Stimulated activated CD8-positive, alpha-beta memory T cell treated with anti-CD3 and anti-CD28 coated beads, Interleukin-2, amount 100 ng/mL, for 48 hours (primary cell): ENCODE measurements around the gene CD160.
"Not testable (repeated sequence)": the region's sequence is repeated elsewhere in the genome, so short reads cannot be mapped to it uniquely, and the experiment has no call there.

Experiments used
- DNase-seq, 2 donors: peaks; one replicate each; pipeline ENCODE4 v3.0.0-alpha.2; 2020; ENCODE audit warnings: low read depth in 2 of 2

CD160 gene, protein sequence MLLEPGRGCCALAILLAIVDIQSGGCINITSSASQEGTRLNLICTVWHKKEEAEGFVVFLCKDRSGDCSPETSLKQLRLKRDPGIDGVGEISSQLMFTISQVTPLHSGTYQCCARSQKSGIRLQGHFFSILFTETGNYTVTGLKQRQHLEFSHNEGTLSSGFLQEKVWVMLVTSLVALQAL

GRCh38 chr1:145719230-145720079 lies at the start of gene CD160:
TSS of gene CD160 (plus strand) at chr1:145719499. CDS start at chr1:145728328, 8,829 bp downstream.
- DNase-seq: no peak

- not testable (repeated sequence) for DNase-seq
Measured at GRCh38 chr1:145670995-145671745, 48.1 kb upstream of the CD160 start.

- DNase-seq: not testable (repeated sequence)
Measured at GRCh38 chr1:145673217-145673616, 46.1 kb upstream of the CD160 start.

DNA sequence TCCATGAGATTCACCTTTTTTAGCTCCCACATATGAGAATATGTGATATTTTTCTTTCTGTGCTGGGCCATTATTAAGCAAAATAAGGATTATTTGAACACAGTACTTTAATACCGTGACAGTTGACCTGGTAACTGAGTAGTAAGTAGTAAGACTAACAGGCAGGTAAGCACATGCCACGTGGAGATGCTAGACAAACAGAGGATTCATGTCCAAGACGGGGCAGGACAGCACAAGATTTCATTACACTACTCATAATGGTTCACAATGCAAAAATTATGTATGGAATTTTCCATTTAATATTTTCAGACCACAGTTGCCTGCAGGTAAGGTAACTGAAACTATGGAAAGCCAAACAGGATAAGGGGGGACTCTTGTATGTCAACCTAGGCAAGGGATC lies 34.4 kb upstream of the CD160 start:
- not testable (repeated sequence) for DNase-seq

GRCh38 chr1:145686078-145686477 lies 33.2 kb upstream of the CD160 start:
- DNase-seq: not testable (repeated sequence)

DNA sequence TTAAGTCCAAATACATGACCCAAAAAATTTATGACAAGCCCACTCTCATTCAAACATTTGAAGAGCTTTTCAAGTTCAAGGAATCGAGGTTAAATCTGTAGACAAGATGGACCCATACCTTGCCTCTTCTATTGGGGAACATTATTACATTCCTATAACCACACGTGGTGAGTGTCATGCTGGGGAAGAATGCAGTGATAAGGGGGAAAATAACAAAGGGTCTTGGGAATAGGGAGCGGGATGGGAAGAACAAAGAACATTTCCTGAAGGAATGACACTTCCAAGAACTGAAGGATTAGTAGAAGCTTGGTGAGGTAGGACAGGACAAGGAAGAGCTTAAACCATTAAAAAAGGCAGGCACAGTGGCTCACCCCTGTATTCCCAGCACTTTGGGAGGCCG lies 31.0 kb upstream of the CD160 start:
- no peak for DNase-seq

DNA sequence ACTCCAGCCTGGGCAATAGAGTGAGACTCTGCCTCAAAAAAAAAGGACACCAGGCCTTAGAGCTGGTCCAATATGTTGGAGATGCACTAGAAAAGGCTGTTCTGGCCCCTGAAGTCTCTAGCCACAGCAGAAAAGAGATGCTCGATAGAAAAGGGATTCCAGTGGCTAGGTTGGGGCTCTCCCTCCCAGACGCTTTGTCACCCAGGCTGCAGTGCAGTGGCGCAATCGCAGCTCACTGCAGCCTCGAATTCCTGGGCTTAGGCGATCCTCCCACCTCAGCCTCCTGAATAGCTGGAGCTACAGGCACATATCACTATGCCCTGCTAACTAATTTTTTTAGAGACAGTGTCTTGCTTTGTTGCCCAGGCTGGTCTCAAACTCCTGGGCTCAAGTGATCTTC lies 30.4 kb upstream of the CD160 start:
- no peak for DNase-seq

DNA sequence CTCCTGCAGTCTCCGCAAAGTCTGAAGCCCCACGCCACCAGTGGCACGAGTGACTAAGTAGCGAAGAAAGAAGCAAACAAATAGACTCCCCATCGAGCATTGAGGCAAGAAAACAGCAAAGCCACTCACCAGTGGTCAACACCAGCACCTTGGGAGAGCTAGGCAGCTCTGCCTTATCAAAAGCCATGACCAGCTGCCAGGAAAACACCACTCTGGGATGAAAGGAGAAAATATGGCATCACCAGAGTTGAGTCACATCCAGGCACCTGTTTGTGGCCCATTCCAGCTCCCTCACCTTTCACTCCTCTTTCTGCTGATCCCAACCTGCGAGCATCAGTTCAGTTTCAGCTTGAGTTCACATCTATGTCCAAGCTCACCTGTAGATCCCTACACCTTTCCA lies 29.4 kb upstream of the CD160 start:
- no peak for DNase-seq

DNA sequence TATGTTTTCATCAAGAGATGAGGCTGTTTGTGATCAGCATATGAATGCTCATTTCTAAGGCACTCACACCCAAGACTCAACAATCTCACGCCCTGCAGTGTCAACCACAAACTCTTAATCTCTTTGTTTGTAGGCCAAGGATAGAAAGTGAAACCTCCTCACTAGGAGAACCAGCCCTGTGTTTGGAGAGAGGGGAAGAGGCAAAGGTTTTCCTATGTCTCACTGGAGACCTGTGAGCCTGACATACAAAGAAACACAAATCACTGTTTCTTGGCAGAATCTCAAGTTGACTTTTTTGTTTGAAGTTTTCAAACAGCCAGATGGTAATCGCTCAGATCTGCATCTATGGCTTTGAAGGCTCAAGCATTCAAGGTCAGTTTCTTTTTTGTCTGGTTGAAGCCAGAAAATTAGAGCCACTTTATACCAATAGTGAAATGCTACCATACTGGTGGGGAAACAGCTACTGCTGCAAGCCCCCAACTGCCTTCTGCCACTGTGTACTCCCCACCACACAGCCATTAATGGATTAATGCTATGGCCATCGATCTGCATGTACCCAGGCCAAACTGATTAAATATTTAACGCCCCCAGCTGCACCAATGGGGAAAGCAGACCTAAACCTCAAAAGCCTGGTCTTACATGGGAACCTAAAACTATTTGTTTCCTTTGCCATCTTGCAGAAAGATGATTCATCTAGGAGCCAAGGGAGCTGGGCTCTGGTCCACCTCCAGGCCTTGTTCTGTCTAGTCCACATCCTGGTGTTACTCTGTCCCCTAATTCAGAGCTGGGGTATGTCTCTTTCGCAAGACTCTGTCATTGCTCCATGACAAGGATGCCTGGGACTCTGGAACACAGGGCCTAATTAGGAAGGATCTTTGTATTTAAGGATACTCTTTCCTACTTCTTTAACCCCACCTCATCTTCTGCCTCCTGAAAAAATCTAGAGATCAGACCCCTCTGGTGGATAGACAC lies 28.4 kb upstream of the CD160 start:
- peak; percentile 6 to 11 for DNase-seq

GRCh38 chr1:145692785-145693443 lies 26.4 kb upstream of the CD160 start:
- no peak for DNase-seq

DNA sequence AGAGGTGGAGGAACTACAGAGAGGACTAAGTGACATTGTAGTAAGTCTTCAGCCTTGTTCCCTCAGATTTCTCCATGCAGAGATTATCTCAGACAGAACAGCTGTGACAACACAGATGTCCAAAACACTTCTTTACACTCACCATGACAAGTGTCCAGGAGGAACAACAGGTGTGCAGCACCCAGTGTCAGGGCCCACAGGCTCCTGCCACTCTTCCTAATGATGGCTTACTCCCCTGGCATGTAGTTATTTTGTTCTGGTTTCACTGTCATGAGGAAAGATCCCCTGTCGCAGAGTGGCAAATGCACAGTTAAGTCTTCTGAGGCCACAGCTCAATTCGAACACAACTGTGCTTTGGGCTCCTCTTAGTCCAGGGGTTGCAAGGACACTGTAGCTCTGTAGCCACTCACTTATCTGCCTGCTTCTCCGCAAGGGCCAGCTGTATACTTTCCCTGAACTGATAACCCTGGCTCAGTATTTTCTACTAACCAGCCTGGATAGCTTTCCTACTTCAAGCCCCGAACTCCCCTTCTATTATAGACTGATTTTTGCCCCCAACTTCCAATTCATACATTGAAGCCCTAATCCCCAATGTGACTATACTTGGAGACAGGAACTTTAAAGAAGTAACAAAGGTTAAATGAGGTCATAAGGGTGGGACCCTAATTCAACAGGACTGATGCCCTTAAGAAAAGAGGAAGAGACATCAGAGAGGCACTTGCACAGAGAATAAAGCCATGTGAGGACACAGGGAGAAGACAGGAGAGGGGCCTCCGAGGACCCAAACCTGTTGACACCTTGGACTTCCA lies 23.3 kb upstream of the CD160 start:
- DNase-seq: no peak

DNA sequence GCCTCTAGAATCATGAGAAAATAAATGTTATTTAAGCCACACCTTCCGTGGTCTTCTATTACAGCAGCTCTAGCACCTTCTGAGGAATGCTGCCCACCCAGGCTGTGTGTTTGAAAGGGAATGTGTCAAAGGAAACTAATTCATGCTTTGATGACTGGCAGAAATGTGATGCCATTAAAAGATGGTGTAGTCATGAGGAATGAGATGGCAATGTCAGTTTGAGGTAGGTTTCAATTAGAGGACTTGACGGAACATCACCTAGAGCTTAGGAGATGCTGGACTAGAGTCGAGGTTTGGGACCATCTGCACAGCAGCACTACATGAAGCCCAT lies 22.7 kb upstream of the CD160 start:
- DNase-seq: no peak

- DNase-seq: no peak
Measured at GRCh38 chr1:145701306-145701862, 17.9 kb upstream of the CD160 start.

DNA sequence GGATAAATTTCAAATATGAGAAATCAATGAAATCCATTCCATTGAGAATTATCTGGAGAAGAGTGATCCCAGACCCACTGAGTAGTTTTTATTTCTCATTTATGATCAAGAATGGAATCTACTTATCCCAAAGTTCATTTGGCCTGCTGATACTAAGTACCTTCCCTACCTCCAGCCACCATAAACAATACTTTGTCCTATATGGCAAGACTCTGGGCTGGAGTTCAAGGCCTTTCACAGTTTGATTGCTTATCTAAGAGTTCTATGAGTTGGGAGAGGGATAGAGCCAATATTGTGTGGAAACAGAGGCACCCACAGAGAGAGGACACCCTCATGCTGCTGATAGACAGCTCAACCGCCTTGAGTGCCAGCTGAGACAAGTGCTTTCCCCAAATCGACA lies 17.2 kb upstream of the CD160 start:
- no peak for DNase-seq

DNA sequence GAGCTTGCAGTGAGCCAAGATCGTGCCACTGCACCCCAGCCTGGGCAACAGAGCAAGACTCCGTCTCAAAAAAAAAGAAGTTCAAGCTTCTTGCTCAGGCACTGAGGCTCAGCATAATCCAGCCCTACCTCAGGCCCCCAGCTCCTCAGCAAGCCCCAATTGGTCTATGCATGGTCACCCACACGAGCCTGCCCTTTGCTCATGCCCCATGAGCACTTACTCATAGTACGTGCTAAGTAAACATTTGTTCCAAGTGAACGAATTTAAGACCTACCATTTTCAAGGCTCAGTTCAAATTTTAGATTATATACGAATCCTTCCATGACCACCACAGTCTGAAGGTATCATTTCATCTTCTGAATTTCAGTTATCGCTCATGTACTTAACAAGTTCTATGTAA lies 16.5 kb upstream of the CD160 start:
- no peak for DNase-seq

DNA sequence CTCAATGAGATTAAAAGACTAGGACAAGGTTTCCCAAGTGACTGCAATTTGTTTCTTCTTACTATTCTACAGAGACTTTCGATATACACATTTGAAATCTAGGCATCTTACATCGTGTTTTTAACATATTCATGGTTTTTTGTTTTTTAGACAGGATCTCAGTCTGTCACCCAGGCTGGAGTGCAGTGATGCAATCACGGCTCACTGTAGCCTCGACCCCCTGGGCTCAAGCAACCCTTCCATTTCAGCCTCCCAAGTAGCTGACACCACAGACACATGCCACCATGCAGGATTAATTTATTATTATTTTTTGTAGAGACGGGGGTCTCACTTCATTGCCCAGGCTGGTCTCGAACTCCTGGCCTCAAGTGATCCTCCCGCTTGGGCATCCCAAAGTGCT lies 13.7 kb upstream of the CD160 start:
- DNase-seq: no peak

- DNase-seq: no peak
Measured at GRCh38 chr1:145706086-145706664, 13.1 kb upstream of the CD160 start.

DNA sequence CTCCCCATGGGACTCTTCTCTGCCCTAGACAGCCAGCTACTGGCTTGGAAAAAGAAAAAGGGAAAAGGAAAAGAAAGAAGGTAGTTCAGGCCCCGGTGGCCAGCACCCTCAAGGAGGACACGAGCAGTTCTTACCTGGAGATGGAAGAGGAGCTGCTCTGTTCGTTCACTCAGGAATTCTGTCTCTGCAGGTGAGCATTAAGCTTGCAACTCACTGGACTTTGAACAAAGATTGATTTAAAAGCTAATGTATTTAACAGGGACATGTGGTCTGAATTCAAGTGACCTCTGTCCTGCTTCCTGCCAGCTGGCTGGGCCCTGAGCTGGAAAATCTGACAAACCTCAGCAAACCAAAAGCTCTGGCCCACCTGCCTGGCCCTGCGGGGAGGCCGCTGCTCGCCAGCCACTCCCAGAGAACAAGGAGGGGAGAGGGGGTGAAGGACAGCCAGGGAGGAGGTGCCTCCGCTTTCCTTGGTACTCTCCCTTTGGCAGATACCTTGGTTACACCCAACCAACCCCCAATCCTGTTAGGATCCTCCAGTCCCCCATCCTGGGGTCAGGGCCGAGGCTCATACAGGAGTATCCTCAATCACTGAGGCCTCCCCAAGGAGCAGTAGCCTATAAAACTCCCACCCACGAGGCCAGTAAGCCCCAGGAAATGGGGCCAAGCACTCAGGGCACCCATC lies 12.0 kb upstream of the CD160 start, which contains the start of gene PDZK1:
Gene PDZK1, minus strand, starts transcription at position 186 of the 685 bp plus-strand sequence. CDS start 19,347 bp downstream, outside the sequence.
- DNase-seq: no peak

DNA sequence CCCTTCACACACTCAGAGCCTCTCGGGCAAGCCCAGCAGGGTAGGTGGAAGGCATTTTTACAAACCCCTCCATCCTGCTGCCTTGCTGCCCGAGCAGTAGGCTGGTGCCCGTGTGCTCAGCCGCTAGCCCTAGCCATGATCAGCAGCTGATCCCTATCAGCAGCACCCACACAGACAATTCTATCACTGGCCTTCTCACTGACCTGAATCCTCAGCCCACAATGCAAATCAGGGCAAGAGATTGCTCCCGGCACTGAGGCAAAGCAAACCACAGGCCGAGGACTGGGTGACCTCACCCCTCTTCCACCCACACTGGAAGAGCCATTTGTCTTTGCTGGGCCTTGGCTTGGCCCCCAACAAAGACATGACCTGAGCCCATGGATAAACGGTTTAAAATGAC lies 11.2 kb upstream of the CD160 start:
- DNase-seq: no peak
